K562 (cell line): Measurements from ENCODE around the gene KDM4F. TPM values are rescaled to one million over a fixed set of nuclear protein-coding genes. Genes with fewer than 3 reads are reported as not detected.

Experiments used
- BACH1 ChIP-seq: fragments of 200-800 bp; sonication (Bioruptor generic); IDR thresholded peaks from 2 replicates; pipeline ENCODE4 v1.6.1; 2016; ENCODE audit warnings: missing genetic modification characterization, missing compliant biosample characterization
- CREM ChIP-seq: IDR thresholded peaks from 2 replicates; pipeline ENCODE4 v1.6.1; 2014; ENCODE audit warnings: antibody characterized with exemption, low read depth
- DMBX1 ChIP-seq: fragments of 250-450 bp; sonication (Bioruptor Pico); IDR thresholded peaks from 2 replicates; pipeline ENCODE4 v1.8.0; 2022; ENCODE audit warnings: inconsistent platforms, mild to moderate bottlenecking, moderate library complexity, borderline replicate concordance
- EP300 ChIP-seq: IDR thresholded peaks from 2 replicates; pipeline ENCODE4 v1.6.1; 2012; ENCODE audit warnings: low read length, improper control_type of control experiment
- KLF16 ChIP-seq: IDR thresholded peaks from 2 replicates; pipeline ENCODE4 v1.6.1; 2016; ENCODE audit warnings: antibody characterized with exemption
- MIER1 ChIP-seq: fragments of 450-650 bp; IDR thresholded peaks from 2 replicates; pipeline ENCODE4 v1.6.1; 2016; ENCODE audit warnings: antibody characterized with exemption, mild to moderate bottlenecking, low read depth
- MTA2 ChIP-seq: fragments of 450-650 bp; IDR thresholded peaks from 2 replicates; pipeline ENCODE4 v1.6.1; 2016; ENCODE audit warnings: low read depth
- MXI1 ChIP-seq: IDR thresholded peaks from 2 replicates; pipeline ENCODE4 v1.6.1; 2011; ENCODE audit warnings: low read depth, mild to moderate bottlenecking, improper control_type of control experiment, low read length
- NBN ChIP-seq: fragments of 450-650 bp; IDR thresholded peaks from 2 replicates; pipeline ENCODE4 v1.6.1; 2016; ENCODE audit warnings: low read depth, mild to moderate bottlenecking
- NFE2L1 ChIP-seq: fragments of 450-650 bp; IDR thresholded peaks from 2 replicates; pipeline ENCODE4 v1.6.1; 2016; ENCODE audit warnings: missing genetic modification characterization, low read depth, mild to moderate bottlenecking, missing compliant biosample characterization, moderate library complexity, borderline replicate concordance
- NR2C2 ChIP-seq, 2 experiments: fragments of 200-800 bp in 1 of 2; sonication (Bioruptor generic) in 1 of 2; sonication (generic) in 1 of 2; formaldehyde crosslinking in 1 of 2; IDR thresholded peaks; 2 replicates each; pipeline versions ENCODE4 v1.6.1 to v1.8.0; 2016 to 2022; ENCODE audit warnings: mild to moderate bottlenecking in 1 of 2, missing compliant biosample characterization in 1 of 2, missing genetic modification characterization in 1 of 2, missing genetic modification reagents in 1 of 2
- PHB2 ChIP-seq: fragments of 450-650 bp; IDR thresholded peaks from 2 replicates; pipeline ENCODE4 v1.6.1; 2017; ENCODE audit warnings: low read depth
- PML ChIP-seq: IDR thresholded peaks from 2 replicates; pipeline ENCODE4 v1.6.1; 2012; ENCODE audit warnings: low read length, inconsistent platforms
- SRSF3 ChIP-seq: fragments of 200-400 bp; formaldehyde crosslinking; IDR thresholded peaks from 2 replicates; pipeline ENCODE4 v1.6.1; 2016; ENCODE audit warnings: mild to moderate bottlenecking, low read length, moderate library complexity; ENCODE audit not compliant: insufficient read depth
- TAF15 ChIP-seq: fragments of 200-400 bp; formaldehyde crosslinking; IDR thresholded peaks from 2 replicates; pipeline ENCODE4 v1.6.1; 2017; ENCODE audit warnings: mild to moderate bottlenecking, low read depth, low read length, moderate library complexity
- ZNF239 ChIP-seq: fragments of 250-450 bp; sonication (Bioruptor Pico); IDR thresholded peaks from 2 replicates; pipeline ENCODE4 v1.4.0; 2020; ENCODE audit warnings: mild to moderate bottlenecking
- ZNF583 ChIP-seq: fragments of 250-450 bp; sonication (Bioruptor Pico); IDR thresholded peaks from 2 replicates; pipeline ENCODE4 v1.4.0; 2020
- ZNF584 ChIP-seq: fragments of 200-800 bp; sonication (Bioruptor generic); IDR thresholded peaks from 2 replicates; pipeline ENCODE4 v1.6.1; 2016; ENCODE audit warnings: low read depth, mild to moderate bottlenecking, missing genetic modification characterization, missing compliant biosample characterization
- polyA plus RNA-seq, 8 experiments: library from polyadenylated mRNA; depleted of rRNA in 4 of 8; stranded (reverse) in 5 of 8; unstranded in 3 of 8; fragments of >200 nt; fragmentation: Nextera tagmentation in 2 of 8; fragmentation: Illumina TruSeq in 1 of 8; extraction: Ambion mirVana in 2 of 8; extraction: Trizol in 1 of 8; gene quantifications; 2 replicates each; pipeline versions ENCODE4 v1.2.1 to v1.2.3, GENCODE V29; 2011 to 2014; ENCODE audit warnings: inconsistent platforms in 1 of 8, missing spikeins in 1 of 8
- total RNA-seq, 7 experiments: library from RNA; depleted of rRNA in 6 of 7; stranded (reverse); fragments of >200 nt in 6 of 7; fragmentation: Illumina TruSeq in 2 of 7; extraction: Trizol in 2 of 7; gene quantifications; 2 replicates each; pipeline versions ENCODE4 v1.2.1 to v1.2.3, GENCODE V29; 2011 to 2021; ENCODE audit warnings: low replicate concordance in 1 of 7
- TF ChIP-seq, protein P1 (sequence below): fragments of 250-450 bp; sonication (Bioruptor Pico); IDR thresholded peaks from 2 replicates; pipeline ENCODE4 v1.8.0; 2022; ENCODE audit warnings: inconsistent platforms
- TF ChIP-seq, protein P2 (sequence below): fragments of 450-650 bp; IDR thresholded peaks from 2 replicates; pipeline ENCODE4 v1.6.1; 2016; ENCODE audit warnings: low read depth, mild to moderate bottlenecking, moderate library complexity

The KDM4F gene
- total and polyA plus RNA-seq, 9 of the 15 experiments (the other 6 are each of a cell fraction or from before 2014, with no cell fraction given): not detected

DNA sequence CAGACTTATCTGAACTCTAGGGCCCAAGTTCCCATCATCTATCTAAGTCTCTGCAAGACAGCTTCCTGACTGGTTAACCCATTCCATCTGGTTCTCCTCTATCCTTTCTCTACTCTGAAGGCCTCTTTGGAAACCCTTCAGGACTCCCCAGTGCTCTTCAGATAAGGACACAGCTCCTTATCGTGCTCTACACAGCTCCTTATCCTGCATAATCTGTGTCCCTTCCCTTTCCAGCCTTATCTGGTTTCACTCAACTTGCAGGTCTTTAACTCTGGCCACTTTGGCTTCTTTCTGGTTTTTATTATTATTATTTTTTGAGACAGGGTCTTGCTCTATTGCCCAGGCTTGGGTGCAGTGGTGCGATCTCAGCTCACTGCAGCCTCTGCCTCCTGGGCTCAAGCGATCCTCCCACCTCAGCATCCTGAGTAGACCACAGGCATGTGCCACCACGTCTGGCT lies 51.0 kb downstream of the KDM4F start (continued):
- TF ChIP-seq, protein P1, sequence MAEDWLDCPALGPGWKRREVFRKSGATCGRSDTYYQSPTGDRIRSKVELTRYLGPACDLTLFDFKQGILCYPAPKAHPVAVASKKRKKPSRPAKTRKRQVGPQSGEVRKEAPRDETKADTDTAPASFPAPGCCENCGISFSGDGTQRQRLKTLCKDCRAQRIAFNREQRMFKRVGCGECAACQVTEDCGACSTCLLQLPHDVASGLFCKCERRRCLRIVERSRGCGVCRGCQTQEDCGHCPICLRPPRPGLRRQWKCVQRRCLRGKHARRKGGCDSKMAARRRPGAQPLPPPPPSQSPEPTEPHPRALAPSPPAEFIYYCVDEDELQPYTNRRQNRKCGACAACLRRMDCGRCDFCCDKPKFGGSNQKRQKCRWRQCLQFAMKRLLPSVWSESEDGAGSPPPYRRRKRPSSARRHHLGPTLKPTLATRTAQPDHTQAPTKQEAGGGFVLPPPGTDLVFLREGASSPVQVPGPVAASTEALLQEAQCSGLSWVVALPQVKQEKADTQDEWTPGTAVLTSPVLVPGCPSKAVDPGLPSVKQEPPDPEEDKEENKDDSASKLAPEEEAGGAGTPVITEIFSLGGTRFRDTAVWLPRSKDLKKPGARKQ: no peak
- TF ChIP-seq ZNF583 (CRISPR knock-in tag) (peak; percentile 68; the same call in 1 of the 2 replicates), PML (peak; percentile 95), MXI1 (no peak), NR2C2 (CRISPR knock-in tag; IDR thresholded peaks at IDR 0.05) (no peak), NR2C2 (tag; IDR thresholded peaks at IDR 0.05) (no peak; the same call in 1 of the 2 replicates), NFE2L1 (tag) (no peak), PHB2 (peak; percentile 86), BACH1 (tag) (peak; percentile 31; the same call in 1 of the 2 replicates), KLF16 (peak; percentile 97), NBN (peak; percentile 89; the same call in 1 of the 2 replicates), ZNF584 (CRISPR knock-in tag) (peak; percentile 48; the same call in 1 of the 2 replicates), MTA2 (peak; percentile 94), MIER1 (no peak), CREM (no peak), TAF15 (no peak), SRSF3 (no peak), ZNF239 (CRISPR knock-in tag) (peak; percentile 68), EP300 (peak; percentile 97), DMBX1 (peak; percentile 84; the same call in 1 of the 2 replicates)
- TF ChIP-seq, protein P2, sequence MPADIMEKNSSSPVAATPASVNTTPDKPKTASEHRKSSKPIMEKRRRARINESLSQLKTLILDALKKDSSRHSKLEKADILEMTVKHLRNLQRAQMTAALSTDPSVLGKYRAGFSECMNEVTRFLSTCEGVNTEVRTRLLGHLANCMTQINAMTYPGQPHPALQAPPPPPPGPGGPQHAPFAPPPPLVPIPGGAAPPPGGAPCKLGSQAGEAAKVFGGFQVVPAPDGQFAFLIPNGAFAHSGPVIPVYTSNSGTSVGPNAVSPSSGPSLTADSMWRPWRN: peak; percentile 82
